Measurements from ENCODE around the gene TLR8. TPM values are rescaled to one million over a fixed set of nuclear protein-coding genes. Genes with fewer than 3 reads are reported as not detected.

TLR8 gene
- total RNA-seq, 4 donors from 2014 or later: 0.63 to 1.8 (median 1.4) TPM

- no peak overlapping the region for H3K4me3 ChIP-seq
- no peak for DNase-seq (ENCODE audit: low spot score in 2 of 2)
- WGBS, 2 donors: 68 to 80% methylated on average over 1 to 3 of the region's 3 CpGs
Observed at GRCh38 chrX:12887767-12888166, 18.7 kb upstream of the TLR8 start.

GRCh38 chrX:12890467-12890866, 16.0 kb upstream of the TLR8 start:
- TF ChIP-seq CTCF (IDR thresholded peaks at IDR 0.05): no peak
- TF ChIP-seq EP300 (IDR thresholded peaks at IDR 0.05): no peak
- TF ChIP-seq POLR2A (IDR thresholded peaks at IDR 0.05): no peak

More at GRCh38 chrX:12887767-12888166, 18.7 kb upstream of the TLR8 start:
- H3K9me3 ChIP-seq: no peaks in the 10 kb centered on the region
- H3K4me1 ChIP-seq: peaks cover 0 to 3% (median 0%) of the 10 kb centered on the region in 4 donors
- H3K36me3 ChIP-seq: no peaks in the 10 kb centered on the region
- no peak overlapping the region for H3K27ac ChIP-seq
- no peaks in the 10 kb centered on the region for H3K27me3 ChIP-seq
- TF ChIP-seq POLR2A (IDR thresholded peaks at IDR 0.05) (no peak), EP300 (IDR thresholded peaks at IDR 0.05) (no peak), CTCF (IDR thresholded peaks at IDR 0.05) (no peak)

GRCh38 chrX:12891171-12891570, 15.2 kb upstream of the TLR8 start:
- no peak overlapping the region for H3K27ac ChIP-seq
- 71 to 86% methylated on average over 4 of the region's 4 CpGs for WGBS, 2 donors
- DNase-seq (ENCODE audit: low spot score in 2 of 2): no peak
- H3K36me3 ChIP-seq: no peaks in the 10 kb centered on the region
- peaks cover 0 to 3% (median 0%) of the 10 kb centered on the region in 4 donors for H3K4me1 ChIP-seq
- no peak for TF ChIP-seq EP300 (IDR thresholded peaks at IDR 0.05)
- no peak for TF ChIP-seq CTCF (IDR thresholded peaks at IDR 0.05)
- no peak for TF ChIP-seq POLR2A (IDR thresholded peaks at IDR 0.05)
- no peaks in the 10 kb centered on the region for H3K27me3 ChIP-seq
- no peaks in the 10 kb centered on the region for H3K9me3 ChIP-seq
- no peak overlapping the region for H3K4me3 ChIP-seq

More at GRCh38 chrX:12890467-12890866, 16.0 kb upstream of the TLR8 start:
- WGBS, 2 donors: 56 to 86% methylated on average over 2 to 5 of the region's 5 CpGs
- no peak for DNase-seq (ENCODE audit: low spot score in 2 of 2)
- no peaks in the 10 kb centered on the region for H3K27me3 ChIP-seq
- H3K27ac ChIP-seq: no peak overlapping the region
- peaks cover 0 to 3% (median 0%) of the 10 kb centered on the region in 4 donors for H3K4me1 ChIP-seq
- H3K36me3 ChIP-seq: no peaks in the 10 kb centered on the region
- no peak overlapping the region for H3K4me3 ChIP-seq
- H3K9me3 ChIP-seq: no peaks in the 10 kb centered on the region

- Histone ChIP-seq H3K4me3 (no peak overlapping the region), H3K27ac (no peak overlapping the region), H3K27me3 (no peaks in the 10 kb centered on the region), H3K36me3 (no peaks in the 10 kb centered on the region), H3K4me1 (peaks cover 0 to 3% (median 0%) of the 10 kb centered on the region in 4 donors), H3K9me3 (no peaks in the 10 kb centered on the region)
- no peak for DNase-seq (ENCODE audit: low spot score in 2 of 2)
- WGBS, 2 donors: 34 to 51% methylated on average over 2 of the region's 2 CpGs
- TF ChIP-seq POLR2A (IDR thresholded peaks at IDR 0.05): no peak
- TF ChIP-seq EP300 (IDR thresholded peaks at IDR 0.05): no peak
- no peak for TF ChIP-seq CTCF (IDR thresholded peaks at IDR 0.05)
Observed at GRCh38 chrX:12891915-12892506, 14.4 kb upstream of the TLR8 start.

GRCh38 chrX:12892716-12893115, 13.7 kb upstream of the TLR8 start:
- H3K36me3 ChIP-seq: no peaks in the 10 kb centered on the region
- no peak overlapping the region for H3K27ac ChIP-seq
- DNase-seq (ENCODE audit: low spot score in 2 of 2): no peak
- H3K9me3 ChIP-seq: no peaks in the 10 kb centered on the region
- WGBS, 2 donors: 68 to 79% methylated on average over 2 of the region's 2 CpGs
- no peaks in the 10 kb centered on the region for H3K27me3 ChIP-seq
- peaks cover 0 to 3% (median 0%) of the 10 kb centered on the region in 4 donors for H3K4me1 ChIP-seq
- TF ChIP-seq CTCF (IDR thresholded peaks at IDR 0.05): no peak
- TF ChIP-seq EP300 (IDR thresholded peaks at IDR 0.05): no peak
- TF ChIP-seq POLR2A (IDR thresholded peaks at IDR 0.05): no peak
- H3K4me3 ChIP-seq: no peak overlapping the region

Measured in tibial nerve (tissue), 4 donors.